Endometrium (tissue), 2 donors: ENCODE data around the gene DNAH5.
"Not testable (repeated sequence)": the region's sequence is repeated elsewhere in the genome, so short reads cannot be mapped to it uniquely, and the experiment has no call there.

ENCODE experiments used
- FAIRE-seq: peaks from 2 replicates; lab custom pipeline; 2012; peaks lifted over from hg19 to GRCh38; lab: Jason Lieb, UNC
- donor health status: control.
- donor health status: control.

The DNAH5 gene, protein sequence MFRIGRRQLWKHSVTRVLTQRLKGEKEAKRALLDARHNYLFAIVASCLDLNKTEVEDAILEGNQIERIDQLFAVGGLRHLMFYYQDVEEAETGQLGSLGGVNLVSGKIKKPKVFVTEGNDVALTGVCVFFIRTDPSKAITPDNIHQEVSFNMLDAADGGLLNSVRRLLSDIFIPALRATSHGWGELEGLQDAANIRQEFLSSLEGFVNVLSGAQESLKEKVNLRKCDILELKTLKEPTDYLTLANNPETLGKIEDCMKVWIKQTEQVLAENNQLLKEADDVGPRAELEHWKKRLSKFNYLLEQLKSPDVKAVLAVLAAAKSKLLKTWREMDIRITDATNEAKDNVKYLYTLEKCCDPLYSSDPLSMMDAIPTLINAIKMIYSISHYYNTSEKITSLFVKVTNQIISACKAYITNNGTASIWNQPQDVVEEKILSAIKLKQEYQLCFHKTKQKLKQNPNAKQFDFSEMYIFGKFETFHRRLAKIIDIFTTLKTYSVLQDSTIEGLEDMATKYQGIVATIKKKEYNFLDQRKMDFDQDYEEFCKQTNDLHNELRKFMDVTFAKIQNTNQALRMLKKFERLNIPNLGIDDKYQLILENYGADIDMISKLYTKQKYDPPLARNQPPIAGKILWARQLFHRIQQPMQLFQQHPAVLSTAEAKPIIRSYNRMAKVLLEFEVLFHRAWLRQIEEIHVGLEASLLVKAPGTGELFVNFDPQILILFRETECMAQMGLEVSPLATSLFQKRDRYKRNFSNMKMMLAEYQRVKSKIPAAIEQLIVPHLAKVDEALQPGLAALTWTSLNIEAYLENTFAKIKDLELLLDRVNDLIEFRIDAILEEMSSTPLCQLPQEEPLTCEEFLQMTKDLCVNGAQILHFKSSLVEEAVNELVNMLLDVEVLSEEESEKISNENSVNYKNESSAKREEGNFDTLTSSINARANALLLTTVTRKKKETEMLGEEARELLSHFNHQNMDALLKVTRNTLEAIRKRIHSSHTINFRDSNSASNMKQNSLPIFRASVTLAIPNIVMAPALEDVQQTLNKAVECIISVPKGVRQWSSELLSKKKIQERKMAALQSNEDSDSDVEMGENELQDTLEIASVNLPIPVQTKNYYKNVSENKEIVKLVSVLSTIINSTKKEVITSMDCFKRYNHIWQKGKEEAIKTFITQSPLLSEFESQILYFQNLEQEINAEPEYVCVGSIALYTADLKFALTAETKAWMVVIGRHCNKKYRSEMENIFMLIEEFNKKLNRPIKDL (N-terminal part only)

DNA sequence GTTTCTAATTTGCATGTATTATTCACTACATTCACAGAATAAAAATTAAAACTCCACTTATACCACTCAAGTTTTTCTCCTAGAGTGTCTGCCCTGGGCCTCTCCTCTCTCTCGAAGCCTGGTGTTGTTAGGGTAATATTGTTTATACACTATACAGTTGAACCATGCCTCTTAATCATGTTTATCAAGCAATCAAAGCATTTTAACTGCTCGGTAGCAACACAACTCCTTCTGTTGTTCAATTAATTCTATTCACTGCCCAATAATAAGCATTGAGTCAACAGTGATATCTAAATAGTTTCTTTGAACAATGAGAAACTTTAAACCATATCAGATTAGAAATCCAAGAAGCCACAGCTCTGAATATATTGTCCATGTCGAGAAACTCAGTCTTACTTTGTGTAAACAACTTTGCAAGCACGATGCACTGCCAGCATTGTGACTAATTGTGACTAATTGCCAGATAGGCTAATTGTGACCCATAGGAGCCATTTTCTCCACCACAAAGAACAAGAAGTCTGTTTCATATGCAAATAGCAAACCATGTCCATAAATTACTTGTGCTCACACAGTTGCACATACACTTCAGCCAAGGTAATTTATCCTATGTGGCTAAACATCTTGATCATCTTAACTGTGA is at the start of gene DNAH5:
Gene DNAH5 (minus strand): TSS at position 129 of the 640 bp plus-strand sequence. CDS start 250 bp downstream, outside the sequence.
- no peak for FAIRE-seq

DNA sequence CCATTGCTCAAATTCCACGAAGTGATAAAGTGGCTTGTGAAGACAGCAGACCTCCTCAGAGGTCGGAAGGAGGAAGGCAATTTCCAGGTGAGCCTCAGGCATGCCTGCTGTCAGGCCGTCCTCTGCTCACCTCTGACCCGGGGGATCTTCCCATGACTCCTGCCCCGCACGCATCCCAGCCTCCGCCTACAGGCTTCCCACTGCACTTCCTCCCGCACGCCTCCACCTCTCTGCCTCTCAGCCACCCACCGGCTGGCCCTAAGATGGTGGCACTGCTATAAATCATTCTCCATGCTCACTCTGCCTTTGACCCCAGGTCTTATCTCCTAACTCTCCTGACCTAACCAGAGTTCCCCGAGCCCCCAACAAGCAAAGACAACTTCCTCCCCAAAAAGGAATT is 49.4 kb upstream of the DNAH5 start:
- FAIRE-seq, result no peak

DNA sequence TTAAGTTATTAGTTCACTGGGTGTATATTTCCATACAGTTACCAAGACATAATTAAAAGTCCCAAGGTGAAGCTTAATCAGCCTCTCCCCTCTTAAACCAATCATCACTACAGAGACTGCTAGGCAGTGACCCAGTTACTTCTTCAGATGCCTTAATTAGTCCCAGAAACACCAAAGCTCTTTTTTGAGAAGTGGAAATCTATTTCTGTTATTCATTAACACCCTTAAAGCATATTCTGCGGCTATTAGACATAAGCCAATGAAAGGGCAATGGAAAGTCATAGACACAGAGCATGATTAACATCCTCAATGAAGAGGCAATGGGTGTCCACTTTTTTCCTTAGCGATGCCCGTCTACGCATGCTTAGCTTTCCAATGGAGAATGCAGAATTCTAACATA is 48.3 kb upstream of the DNAH5 start:
- no peak for FAIRE-seq

DNA sequence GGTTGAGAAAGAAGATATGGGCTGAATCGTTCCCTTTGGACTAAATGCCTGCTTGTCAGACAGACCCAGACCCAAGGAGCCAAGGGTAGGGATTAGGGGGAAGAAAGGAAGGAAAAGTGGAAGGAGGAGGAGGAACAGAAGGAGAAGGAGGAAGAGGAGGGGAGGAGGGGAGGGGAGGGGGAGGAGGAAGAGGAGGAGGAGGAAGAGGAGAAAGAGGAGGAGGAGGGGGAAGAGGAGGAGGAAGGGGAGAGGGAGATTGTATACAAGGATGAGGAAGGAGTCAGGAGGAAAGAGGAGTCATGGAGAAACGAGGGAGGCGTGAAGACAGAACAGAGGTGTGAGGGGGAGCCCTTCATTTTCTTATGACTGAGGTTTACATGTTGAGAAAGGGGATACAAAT is 46.9 kb upstream of the DNAH5 start:
- no peak for FAIRE-seq

DNA sequence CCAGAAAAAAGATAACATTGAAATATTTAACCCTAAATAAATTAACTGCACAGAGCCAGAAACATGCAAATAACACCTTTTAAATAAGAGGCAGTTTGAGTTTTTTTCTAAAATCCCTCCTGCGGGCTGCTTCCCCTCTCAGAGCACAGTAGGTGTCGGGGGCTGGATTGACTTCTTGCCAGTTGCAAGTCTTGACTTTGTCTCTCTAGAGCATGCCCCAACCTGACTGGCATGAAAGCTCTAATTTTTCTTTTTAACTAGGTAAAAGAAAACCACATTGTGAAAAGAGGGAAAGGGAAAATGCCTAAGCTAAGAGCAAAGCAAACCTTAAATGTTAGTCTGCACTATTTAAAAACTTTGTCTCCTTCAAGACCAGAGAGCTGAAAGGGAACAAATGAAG is 46.4 kb upstream of the DNAH5 start:
- FAIRE-seq, result no peak

DNA sequence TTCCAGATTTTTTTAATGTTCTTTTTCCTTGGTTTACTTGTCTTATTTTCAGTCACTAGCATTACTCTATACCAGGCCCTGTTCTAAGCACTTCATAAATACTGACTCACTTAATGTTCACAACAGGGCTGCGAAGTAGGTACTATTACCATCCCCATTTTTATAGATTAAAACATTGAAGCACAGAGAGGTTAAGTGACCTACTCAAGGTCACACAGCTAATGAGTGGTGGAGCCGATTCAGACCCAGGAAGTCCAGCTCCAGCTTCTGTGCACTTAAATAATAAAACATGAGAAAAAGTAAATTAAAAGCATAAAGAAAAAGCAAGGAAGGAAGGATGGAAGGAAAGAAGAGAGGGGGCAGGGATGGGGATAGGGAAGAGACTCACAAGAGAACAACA is 45.3 kb upstream of the DNAH5 start:
- no peak for FAIRE-seq

DNA sequence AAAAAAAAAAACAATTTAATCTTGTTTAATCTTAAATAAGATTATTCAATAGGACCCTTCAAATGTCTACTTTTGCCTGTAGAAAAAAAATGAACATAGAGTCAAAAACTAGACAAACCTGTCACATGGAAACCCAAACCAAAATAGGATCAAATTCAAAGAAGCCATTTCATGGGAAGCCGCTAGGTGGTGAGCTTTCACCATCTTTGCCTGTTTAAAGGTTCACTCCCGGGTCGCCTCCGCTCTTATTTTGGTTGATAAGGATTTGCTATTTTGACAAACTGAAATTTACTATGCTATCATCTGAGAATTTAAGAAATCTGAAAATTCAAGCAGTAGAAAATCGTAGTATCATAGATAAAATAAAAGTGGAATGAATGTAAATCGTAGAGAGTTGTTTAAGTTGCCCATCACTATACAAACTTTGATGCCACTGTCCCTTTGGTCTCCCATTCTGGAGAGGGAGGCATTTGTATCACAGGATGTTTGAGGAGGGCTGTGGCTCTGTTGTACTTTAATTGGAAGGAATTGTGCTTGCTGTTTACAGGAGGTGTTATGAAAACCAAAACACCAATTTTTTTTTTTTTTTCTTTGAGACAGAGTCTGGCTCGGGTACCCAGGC is 43.5 kb upstream of the DNAH5 start:
- peak; percentile 71 for FAIRE-seq

DNA sequence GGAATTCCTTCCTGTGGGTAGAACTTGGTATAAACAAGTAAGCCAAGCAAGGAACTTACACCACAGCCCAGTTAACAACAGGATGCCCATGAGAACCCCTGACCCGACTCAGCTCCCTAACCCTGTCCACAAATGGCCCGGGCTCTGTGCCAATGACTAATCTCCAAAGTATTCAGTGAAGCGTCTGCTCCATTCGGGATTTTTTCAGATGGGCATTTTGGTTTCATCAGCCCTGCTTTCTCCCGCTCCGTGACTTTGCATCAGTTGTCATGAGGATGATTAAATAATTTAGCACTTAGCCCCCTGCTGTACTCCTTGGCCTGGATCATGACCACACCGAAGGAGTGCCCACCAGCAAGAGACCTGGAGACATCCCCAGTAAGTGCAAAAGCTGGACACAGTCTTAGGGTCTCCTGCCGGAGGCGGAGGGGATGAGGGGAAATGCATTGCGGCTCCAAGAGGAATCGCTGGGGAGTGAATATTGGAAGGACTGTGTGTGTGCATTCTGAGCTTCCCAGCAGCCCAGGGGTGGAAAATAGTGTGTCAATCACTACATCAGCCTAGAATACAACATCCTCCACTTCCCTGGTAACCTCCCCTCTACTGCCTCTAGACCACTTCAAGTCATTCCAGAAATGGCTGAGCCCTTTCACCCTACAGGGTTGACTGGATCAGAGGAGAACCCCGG is 41.4 kb upstream of the DNAH5 start:
- no peak for FAIRE-seq

DNA sequence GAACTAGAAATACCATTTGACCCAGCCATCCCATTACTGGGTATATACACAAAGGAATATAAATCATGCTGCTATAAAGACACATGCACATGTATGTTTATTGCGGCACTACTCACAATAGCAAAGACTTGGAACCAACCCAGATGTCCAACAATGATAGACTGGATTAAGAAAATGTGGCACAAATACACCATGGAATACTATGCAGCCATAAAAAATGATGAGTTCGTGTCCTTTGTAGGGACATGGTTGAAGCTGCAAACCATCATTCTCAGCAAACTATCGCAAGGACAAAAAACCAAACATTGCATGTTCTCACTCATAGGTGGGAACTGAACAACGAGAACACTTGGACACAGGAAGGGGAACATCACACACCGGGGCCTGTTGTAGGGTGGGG is 40.4 kb upstream of the DNAH5 start:
- not testable (repeated sequence) for FAIRE-seq

DNA sequence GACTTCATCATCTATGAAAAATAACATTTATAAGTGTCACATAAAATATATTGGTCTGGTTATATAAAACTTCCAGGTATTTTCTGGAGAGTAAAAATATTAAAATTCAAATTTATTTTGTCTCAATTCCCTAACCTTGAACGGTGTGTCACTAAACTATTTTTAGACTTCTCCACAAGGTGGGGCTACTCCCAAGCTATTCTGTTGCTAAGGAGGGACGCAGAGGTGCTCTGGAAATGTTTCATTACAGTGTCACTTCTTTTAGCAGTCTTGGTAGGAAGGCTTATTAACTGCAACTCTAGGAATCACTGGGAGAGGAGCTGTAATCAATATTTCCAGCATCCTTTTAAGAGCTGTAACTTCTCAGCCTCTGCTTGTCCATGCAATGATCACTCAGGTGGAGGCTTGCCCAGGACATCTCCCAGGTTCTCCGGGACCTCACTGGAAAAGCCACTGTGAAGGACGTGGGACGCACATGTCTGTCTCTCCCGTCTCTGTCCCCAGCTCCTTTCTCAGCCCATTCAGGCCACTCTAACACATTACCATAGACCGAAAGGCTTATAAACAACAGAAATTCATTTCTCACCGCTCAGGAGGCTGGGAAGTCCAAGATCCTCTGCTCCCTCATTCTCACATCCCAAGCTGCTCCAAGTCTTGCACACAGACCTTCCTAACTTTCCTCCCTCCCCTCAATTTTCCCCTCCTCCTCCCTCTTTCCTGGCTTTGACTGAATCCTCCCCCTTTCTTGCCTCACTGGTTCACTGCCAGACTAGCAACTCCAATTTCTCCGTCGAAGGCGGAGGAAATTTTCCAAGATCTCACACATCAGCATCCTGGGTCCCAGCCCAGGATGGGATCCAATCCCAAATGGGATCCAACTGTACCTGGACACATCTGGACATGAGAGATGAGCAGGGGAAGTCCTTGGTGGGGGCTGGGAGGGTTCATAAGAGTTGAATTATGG is 32.7 kb upstream of the DNAH5 start:
- no peak for FAIRE-seq

DNA sequence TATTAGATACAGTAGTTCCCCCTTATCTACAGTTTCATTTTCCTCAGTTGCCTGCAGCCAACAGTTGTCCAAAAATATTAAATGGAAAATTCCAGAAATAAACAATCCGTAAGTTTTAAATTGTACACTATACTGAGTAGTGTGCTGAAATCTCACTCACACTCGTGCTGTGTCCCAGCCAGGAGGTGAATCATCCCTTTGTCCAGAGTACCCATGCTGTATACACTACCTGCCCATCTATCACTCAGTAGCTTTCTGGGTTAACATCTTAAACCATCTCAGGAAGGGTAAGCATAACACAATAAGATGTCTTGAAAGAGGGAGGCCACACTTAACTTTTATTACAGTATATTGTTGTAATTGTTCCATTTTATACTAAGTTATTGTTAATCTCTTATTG is 31.7 kb upstream of the DNAH5 start:
- FAIRE-seq, result no peak

DNA sequence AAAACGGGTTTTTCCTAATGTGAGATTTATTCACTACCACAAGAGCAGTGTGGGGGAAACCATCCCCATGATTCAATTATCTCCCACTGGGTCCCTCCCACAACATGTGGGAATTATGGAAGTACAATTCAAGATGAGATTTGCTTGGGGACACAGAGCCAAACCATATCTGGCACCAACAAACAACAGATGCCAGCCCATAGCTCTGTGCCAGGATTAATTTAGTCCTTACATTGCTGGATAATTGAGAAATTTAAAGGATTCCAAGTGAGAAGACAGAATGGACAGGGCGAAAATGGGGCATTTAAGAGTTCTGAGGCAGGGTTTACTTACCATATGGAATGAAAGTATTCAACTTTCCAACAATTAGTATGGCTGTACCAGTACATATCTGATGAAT is 30.8 kb upstream of the DNAH5 start:
- FAIRE-seq, result no peak

DNA sequence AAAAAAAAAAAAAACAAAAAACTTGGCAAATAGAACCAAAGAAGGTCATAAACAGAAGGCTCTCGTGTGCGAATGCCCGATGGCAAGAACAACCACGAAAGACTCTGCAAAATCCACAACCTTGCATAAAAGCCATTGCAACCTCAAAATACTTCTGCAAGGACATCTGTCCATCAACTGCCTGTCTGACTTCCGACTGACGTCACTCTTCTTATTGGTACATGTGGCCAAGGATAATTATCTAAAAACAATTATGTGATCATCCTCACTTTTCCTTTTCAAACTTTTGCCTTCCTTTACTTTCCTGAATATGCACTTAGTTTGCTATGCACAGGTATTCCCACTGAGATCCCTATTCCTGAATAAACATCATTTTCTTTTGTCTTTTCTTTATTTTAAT is 29.2 kb upstream of the DNAH5 start:
- no peak for FAIRE-seq

DNA sequence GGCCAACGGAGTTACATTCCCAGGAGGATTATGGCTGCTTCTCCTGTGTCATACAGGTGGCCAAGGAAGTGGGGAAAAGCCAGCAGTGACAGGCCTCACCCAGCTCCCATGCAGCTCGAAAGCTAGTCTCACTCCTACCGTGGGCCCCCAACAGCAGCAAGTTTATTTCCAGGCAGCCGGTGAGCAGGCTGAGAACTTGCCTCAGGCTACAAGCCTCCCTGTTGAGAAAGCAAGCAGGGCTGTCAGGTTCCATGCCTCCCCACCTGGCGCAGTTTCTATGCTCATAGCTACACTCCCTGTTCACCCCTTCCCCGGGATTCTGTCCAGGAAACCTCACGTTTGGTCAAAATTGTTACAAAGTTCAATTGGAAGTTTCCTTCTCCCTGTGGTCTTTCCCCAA is 27.5 kb upstream of the DNAH5 start:
- FAIRE-seq, result no peak

DNA sequence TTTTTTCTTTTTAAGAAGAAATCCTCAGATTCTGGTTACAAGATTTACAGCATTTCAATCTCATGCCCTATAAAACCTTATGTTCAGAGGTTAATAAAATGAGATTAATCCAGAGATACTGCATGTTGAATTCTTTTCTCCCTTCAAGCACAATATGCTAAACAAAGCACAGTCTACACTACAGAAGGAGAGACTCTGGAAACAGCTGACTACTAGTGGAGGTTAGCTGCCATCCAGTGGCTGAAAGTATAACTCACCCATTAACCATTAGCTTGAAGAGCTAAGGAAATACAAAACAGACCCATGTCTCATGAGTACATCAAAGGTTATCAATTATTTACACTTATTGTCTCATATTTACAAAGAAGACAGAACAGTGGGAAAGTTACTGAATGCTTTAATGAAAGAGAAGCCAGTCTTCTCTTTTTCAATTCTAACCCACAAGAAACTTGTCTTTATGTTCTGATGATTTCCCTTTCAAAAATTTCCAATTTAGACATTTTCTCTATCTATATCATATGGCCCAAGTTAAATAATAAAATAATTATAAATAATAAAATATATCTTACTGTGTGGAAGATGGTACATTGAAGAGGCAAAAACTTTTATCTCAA is 12.7 kb upstream of the DNAH5 start:
- FAIRE-seq, result peak; percentile 21

DNA sequence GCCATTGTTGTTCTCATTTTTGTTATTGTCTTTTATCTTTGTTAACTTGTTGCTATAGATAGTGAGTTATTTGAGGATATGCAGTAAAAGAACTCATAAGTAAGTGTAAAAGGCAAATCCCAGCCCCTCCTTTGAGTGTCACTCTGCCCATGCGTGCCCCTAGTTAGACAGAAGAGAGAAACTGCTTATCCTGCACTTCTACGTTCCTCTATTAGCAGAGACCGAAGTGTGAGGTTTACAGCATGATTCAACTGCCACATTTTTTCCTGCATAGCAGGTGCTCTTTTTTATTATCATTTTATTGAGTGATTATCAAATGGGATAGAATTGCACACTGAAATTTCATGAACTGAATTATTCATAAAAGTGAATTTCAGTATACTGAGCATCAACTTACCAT is 12.0 kb upstream of the DNAH5 start:
- no peak for FAIRE-seq

DNA sequence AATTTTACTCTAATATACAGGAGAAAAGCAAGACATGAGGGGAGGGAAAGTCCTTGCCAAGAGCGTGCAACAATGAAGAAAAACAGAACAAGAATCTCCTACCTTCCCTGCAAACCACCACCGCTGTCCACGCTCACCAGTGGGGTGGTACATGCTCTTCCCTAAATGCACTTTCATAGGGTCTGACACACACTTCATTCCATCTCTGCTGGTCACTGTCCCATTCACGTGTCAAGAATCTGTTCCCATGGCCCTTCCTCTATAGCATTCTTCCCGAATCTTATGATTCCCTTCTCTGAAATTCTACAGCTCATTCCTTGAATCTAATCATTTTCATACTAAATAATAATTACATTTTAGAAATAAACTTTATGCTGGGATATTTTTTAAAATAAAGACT is 11.4 kb upstream of the DNAH5 start:
- FAIRE-seq, result no peak

DNA sequence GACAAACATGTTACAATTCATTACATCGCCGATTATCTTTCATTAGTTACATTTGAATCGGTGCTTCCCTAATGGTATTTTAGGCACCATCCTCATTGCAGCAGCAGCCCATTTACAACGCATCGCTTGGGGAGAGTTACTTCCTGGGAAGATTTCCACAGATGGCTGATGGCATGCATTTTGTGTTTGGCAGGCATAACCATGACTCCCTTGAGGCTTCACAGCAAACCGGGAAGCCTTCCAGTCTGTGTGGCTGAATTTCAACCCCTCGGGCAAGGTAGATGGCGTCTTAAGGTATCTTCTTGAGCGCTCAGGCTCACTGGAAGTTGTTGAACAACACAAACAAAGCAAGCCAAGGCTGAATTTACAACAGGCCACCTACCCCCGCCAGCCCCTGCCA is 1.6 kb upstream of the DNAH5 start:
- FAIRE-seq, result no peak

DNA sequence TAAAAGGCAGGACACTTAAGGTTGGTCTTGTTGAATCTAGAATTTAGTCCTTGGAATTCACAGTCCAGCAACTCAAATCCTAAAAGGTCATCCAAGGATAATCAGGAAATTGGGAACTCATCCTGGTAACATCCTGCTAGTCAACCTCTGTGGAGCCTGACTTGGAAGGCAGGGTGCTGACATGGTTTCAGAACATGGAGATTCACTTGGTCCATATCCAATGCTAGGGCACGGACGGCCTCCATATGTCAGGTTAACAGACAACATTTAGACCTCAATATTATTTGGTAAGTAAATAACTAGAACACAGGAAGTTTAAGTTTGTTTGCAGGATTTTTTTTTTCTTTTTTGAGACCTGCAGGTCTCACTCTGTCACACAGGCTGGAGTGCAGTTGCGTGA is 783 bp upstream of the DNAH5 start:
- FAIRE-seq, result no peak
